GM18873 (cell line): ENCODE results near the gene ARFGAP3.

Experiments
- ATAC-seq: cut with Tn5 transposase; IDR thresholded peaks from one replicate; pipeline ENCODE4 v1.9.1; 2021; ENCODE audit warnings: mild to moderate bottlenecking, moderate library complexity, moderate number of reproducible peaks; ENCODE audit not compliant: unreplicated experiment, low FRiP score

ARFGAP3 gene

DNA sequence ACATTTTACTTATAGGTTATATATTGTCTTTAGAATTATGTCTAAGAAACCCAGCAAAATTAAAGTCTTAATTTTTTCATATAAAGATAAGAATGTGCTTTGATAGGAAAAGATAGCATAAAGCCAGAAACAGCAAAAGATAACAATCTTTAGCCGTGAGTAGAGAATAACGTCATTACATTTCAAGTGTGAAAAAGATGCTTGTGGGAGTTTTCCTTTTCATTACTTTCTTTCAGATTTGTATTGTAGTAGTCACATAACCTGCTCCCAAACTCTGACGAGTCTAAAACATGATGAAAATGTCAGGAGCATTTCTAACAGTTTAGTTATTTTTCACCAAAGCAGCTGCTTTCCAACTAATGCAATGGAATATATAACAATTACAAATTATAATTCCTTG, 31.3 kb downstream of the ARFGAP3 start:
- no peak for ATAC-seq

DNA sequence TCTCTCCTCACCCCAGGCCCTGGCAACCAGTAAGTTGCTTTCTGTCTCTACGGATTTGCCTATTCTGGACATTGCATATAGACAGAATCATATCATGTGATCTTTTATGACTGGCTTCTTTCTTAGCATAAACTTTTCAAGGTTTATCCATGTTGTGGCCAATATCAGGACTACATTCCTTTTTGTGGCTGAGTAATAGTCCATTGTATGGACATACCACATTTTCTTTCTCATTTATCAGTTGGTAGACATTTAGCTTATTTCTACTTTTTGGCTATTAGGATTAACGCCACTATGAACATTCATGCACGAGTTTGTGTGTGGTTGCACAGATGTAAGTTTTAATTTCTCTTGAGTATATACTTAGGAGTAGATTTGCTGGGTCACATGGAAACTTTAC, 35.7 kb downstream of the ARFGAP3 start:
- ATAC-seq = no peak

DNA sequence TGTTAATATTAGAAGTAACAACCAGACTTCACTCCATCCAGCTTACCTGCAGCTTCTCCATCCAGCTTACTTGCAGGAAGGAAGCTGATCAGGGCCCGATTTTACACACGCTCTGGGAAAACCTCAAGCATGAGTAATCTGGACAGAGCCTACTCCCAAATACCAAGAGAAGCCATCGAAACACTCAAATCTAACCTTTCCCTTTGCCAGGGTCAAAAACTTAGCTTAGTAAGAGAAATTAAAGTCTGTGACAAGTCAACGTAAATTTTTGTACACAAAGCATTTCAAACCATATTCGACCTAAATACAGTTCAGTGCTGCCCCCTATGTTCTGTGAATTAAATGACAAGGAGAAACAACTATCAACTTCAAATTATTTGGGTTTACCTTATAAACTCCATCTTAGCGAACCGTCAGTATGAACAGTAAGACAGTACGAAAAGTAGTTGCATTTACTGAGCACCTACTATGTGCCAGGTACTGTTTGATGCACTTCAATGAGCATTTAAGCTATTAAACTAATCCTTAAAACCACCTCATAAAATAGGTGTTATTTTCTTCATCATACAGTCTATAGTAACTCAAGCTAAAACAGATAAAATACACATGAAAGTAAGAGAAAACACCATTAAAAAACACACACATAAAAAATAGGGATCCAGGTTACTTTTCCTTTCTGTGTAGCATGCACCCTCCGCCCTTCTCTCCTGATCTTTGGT, 36.9 kb downstream of the ARFGAP3 start:
- no peak for ATAC-seq

DNA sequence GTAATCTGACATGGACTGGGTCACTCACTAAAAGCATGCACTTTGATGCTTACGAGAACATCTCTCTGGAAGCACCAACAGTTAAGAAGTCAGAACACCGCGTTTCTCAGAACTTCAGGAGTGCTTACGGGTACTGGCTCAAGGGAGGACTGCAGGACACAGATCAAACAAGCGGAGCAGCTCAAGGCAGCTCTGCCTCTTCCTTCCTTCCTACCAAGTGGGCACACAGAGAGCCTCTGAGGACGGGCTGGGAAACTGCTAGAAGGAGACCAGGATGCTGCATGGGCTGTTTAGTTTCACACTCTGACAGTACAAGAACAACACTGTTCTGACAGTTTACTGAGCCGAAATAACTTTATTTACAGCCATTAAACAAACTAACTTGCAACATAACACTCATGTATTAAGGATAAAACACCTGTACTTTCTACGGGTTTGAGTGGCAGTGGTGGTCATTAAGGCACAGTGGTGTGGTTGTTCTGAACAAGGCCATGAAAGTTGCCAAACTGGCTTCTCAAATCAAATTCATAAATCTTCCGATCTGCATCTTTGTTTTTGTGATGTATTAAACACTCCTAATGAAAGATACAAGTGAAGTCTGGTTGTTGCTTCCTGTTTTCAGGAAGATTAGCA, 37.5 kb downstream of the ARFGAP3 start:
- no peak for ATAC-seq

DNA sequence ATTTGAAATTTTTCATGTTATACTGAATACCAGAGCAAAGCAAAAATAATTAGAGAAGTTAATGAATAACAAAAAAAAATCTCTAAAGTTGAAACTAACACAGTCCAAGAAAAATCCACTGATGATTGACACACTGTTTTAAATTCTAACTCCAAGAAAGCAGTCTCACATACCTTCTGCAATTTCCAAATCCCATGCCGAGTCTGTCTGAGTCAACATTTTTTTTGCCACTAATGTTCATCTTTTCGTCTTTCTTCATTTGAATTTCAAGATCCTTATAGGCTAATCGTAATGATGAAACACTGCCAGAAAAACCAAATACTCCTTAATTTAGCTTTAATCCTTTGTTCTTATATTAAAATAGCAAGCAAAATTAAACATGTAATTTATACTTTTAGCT, 39.5 kb downstream of the ARFGAP3 start:
- no peak for ATAC-seq

DNA sequence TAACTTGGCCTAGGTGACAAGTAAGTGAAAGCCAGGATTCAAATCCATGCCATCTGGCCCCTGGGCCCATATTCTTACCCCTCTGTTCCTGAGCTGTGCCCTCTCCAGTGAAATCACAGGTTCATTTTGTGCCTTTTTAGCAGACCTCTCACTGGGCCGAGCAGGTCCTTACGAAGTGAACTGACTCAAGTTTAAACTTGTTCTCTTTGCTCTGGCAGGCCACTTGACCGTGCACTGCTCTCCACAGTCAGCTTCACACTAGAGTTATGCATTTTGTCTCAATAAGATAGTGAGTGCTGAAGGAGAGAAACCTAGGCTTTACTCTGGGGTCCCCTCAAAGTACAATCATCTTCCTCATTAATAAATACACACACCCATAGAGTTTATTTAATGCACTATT, 40.7 kb downstream of the ARFGAP3 start:
- no peak for ATAC-seq

DNA sequence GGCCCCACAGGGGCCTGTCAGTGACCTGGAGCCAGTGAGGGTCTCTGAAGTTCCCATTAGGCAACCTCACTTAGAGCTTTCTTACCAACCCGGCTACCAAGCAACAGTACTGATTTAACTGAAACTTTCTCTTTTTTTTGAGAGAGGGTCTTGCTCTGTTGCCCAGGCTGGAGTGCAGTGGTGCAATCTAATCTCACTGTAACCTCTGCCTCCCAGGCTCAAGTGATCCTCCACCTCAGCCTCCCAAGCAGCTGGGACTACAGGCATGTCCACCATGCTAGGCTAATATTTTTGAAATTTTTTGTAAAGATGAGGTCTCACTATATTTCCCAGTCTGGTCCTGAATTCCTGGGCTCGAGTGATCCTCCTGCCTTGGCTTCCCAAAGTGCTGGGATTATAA, 42.5 kb downstream of the ARFGAP3 start:
- no peak for ATAC-seq

DNA sequence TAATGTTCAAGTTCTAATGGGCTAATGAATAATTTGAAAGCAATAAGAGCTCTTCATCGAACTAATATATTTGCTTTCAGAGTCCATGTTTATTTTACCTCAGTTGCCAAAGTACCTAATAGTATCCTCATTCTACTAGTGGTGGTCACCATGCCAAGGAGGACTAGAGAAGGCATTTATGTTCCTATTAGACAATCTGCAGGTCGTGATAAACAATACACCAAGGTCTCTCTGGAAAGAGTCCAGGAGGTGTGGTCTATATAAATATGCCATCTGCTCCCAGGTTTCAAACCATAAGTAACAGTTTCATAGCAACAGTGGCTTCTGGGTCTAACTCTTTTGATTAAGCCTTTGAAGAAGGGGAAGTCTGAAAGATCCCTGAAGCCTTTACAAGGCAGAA, 42.9 kb downstream of the ARFGAP3 start:
- ATAC-seq = no peak

DNA sequence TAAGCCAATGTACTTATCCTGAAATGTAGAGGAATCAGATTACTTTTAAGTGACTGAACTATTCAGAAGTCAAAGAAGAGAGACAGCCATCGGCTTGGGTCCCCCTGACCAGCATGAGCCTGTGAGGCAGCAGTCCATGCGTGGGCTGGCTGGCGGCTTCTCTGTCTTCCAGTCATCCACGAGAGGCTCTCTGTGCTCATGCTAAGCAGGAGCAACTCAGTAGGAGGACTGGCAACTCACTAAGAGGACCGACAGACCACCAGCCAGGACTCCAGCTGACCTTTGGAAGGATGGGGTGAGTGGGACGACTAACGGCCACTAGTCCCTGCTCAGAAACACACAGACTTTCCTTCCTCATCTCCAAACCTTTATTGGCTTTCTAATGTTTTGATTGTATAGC, 43.6 kb downstream of the ARFGAP3 start:
- no peak for ATAC-seq

DNA sequence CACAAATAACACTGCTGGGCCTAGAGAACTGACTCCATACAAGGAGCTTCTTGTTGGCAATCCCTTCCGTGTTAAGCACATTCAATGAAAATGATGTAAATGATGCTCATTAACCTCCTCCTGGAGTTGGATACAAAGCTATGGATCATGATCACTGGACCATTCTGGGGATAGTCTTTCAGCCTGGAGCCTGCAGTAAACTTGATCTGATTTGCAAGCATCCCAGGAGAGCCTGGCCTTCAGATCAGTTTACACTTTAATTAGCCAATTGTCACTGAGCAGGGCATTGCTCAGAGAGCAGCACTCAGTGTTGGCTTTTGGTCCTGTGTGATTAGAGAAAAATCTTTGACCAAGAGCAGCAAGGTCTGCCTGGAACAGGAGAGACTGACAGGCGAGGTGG, 45.6 kb downstream of the ARFGAP3 start:
- ATAC-seq = no peak

DNA sequence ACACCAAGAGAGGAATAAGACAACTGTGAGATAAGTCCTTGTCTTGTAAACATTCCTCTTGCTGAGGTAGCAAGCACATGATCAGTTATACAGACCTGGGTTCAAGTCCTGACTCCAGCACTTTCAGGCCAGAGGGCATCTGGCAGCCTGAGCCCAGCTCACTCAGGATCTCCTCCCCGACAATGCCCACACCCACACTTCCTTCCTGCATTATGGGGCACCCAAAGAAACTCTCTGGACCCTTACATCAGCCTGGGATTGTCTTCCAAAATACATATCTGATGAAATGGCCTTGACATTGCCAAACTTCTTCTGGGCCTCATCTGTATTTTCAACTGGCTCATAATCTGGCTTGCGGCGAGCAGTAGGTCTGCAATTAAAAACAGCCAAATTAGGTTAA, 48.6 kb downstream of the ARFGAP3 start:
- no peak for ATAC-seq

DNA sequence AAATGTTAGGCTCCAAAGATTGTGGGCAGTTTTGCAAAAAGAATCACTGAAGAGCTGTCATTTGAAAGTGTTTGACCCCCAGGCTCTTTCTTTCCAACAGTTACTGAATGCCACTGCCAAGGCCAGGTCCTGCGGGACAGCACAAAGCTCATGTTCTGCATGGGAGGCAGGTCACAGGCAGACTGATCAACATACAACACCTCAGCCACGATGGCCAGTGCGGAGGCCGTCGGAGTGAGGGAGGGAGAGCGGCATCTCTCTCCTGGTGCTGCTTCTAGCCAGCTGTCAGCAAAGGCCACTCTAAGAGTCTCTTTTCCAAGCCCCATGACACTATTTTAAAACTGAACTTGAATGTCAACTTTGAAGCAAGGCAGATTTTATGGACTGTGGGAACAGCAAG, 49.9 kb downstream of the ARFGAP3 start:
- ATAC-seq = no peak

DNA sequence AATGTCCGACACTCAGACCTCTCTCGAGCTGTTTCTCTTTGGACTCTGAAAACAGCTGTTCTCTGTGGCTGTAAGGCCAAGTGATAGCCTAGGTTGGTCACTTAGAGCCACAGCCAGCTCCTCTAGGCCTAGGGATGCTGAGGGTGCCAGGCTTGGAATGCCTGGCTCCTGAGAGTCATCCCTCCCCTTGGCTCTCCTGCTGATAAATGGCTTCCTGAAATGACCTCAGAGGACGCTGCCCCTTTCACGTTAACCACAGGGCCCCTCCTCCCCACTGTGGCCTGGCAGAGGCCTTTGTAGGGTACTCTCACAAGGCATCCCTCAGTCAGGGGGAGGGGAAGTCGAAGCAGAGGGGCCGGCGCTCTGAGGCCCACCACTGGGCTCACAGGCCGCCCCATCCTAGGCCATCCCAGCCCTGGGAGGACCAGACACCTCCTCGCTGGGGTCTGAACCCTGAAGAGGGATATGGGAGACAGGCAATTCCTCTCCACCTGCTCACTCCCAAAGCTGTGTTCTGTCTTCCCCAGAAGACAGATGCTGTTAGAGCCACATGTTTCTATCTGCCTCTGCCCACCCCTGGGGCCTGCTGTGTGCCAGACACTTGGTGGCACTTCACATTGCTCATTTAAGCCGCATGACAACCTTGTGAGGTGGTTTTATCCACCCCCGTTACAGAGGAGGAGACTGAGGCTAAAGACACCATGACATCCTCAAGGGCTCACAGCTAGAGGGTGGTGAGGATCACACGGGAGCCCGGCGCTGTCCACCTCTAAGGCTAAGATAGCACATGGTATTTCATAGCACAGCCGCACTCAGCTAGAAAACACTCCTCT, 50.9 kb downstream of the ARFGAP3 start:
- ATAC-seq = no peak

DNA sequence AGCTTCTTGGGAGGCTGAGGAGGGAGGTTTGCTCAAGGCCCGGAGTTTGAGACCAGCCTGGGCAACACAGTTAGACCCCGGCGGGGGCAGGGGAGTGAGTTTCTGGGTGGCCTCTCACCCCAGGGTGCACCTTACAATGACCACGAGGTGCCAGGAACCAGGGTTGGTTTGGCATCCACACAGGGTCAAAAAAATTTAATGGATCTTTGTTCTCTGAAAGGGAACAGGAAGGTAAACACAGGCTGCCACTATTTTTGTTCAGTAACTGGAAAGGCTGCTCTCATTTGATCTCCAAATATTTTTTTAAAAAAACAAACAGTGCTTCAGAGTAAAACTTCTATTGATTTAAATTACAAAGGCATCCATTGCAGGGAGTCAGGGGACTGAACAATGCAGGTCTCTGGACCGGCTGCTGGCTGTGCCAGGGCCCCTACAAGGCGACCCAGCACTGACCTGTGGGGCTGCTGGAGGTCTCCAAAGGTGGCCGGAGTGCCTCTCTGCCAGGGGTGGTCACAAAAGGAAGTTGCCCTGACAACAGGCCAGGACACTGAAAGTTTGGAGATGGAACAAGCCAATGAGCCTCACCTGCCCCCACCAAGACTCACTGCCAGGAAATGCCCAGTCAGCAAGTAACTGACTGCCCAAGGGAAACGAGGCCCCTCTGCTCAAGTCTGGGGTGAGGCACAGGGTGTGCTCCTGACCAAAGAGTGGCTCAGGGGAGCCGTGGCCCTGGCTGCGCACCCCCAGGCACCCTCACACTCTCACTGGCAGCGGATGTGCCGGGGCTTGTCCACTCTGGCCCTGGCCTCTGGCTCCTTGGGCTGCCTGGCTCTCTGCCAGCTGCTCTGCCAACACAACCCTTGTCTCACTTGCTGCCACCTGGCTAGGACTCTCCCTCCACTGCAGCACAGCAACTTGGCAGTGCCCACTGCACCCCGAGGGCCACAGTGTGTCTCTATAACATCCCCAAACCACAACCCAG, 51.8 kb downstream of the ARFGAP3 start:
- no peak for ATAC-seq

DNA sequence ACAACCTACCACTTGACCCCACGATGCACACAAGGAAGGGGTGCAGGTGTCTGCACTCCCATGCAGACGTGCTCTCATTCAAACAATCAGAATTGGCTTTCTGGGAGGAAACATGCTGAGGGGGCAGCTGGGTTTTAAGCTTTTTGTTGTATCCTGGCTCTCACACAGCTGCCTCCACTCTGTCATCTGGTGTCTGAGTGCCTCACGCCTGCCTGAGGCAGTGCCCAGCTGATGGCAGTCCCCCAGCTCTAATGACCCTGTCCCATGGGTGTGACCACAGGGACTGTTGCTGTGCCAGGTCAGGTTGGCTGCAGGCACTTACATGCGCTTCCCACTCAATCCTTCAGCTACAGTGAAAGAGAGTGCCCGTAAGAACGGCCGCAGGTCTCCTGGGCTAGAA, 53.7 kb downstream of the ARFGAP3 start:
- no peak for ATAC-seq

DNA sequence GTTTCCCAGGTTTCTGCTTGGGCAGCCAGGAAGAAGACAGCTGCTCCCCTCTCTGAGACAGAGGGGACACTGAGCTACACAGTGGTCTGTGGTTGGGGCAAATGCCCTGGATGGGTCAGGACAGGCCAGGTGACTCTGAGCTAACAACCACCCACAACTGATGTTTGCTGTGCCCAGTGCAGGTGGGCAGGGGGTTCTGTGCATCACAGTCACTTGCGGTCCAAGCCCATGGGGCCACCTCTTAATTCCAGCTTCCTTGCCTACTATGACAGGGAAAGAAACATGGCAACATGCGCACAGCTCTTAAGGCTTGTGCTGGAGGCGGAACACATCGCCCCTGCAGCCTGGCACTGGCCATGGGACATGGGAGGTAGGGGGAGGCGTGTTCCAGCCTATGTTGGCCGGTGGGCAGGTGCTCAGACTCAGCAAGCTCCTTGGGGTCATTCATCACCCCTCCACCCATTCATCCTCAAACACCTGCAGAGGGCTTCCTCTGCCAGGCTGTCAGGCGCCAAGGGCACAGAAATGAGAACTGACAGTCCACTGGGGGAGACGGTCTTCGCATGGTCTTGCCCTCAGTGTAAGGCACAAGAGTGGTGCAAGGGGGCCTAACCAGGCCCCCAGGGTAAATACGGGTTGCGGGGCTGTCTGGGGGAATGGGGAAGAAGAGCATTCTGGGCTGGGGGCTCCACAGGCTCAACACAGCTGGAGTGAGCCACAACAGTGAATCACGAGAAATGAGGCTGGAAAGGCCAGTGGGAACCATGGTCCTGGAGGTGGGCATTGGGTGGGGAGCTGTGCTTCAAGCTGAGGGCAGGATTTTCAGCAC, 55.6 kb downstream of the ARFGAP3 start:
- ATAC-seq = no peak

DNA sequence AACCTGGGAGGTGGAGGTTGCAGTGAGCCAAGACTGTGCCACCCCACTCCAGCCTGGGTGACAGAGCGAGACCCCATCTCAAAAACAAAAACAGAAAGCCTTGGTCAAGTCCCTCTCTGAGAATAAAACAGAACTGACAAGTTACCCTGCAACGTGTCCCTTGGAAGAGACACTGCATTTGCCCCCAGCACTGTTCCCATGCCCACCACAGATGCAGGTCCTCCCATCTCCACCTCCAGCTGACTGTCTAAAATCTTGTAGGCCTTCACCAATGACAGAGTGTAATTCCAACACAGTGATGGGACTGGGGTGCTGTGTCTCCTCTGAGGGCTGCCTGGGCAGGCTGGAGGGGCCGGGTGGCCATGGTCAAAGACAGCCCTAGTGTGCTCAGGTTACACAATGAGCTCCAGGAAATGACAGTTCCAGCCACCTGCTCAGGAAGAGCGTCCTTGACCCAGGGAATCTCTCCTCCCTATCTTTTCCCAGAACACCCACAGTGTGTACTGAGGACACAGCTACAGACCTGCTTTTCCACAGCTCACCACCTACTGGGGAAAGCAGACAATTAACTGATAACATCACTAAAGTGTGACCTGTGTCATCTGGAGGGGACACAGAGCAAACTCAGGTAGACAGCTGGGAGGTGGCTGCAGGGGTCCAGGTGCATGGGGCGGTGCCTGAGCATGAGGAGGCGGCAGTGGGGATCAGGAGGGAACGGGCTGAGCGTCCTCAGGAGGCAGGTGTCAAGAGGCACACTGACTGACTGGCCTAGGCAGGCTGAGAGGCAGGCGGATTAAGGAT, 56.4 kb downstream of the ARFGAP3 start:
- no peak for ATAC-seq

DNA sequence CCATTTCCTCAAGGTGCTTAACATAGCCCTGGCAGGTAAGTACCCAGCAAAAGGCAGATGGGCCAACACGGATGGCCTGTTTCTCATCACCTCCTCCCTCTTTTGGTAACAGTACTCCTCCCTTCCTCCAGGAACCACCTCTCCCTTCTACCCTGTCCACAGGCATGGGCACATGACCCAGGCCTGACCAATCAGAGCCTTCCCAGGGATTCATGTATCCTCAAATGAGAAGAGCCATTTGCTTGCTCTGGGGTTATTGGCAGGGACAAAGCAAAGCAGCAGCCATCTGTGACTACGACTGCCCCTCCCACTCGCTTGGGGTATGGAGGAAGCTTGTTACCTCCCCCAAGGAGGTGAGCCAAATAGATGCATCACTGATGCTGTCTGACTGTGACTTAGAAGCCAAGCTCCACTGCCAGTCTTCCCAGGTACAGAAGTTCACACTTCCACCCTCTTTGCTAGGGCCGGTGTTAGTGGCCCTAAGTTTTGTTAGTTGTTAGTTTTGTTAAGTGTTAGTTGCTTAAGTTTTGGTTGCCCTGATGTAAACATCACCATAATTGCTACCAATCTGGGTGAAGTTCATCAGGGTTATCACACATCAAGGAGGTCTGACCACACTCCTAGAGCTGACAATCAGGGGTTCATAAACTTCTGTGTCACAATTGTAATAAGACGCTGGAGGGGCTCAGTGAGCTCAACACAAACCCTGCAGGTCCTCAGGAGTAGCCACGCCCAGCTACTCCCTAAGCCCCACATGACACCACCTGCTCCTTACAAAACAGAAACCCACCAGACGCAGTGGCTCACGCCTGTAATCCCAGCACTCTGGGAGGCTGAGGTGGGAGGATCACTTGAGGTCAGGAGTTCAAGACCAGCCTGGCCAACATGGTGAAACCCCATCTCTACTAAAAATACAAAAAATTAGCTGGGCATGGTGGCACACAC, 57.3 kb downstream of the ARFGAP3 start:
- ATAC-seq = no peak
